SU-DHL-6 (cell line): ENCODE results near the gene ENTREP3.

Experiments
- H2AFZ ChIP-seq: fragments of 200-600 bp; sonication (generic); 2 replicates; pipeline ENCODE4 v1.6.1; 2014; ENCODE audit warnings: low read depth, mild to moderate bottlenecking, moderate library complexity, mixed read lengths, antibody characterized with exemption, low read length; ENCODE audit not compliant: severe bottlenecking
- H3F3A ChIP-seq: fragments of 200-600 bp; shearing (Covaris generic); 2 replicates; pipeline ENCODE4 v1.6.0; 2016; ENCODE audit warnings: antibody characterized with exemption, mild to moderate bottlenecking; ENCODE audit not compliant: insufficient read depth
- H3K27ac ChIP-seq: fragments of 200-600 bp; sonication (generic); 2 replicates; pipeline ENCODE4 v1.5.1; 2016; ENCODE audit warnings: low read depth, mild to moderate bottlenecking, low read length, moderate library complexity, mixed read lengths
- H3K27me3 ChIP-seq: fragments of 200-600 bp; sonication (generic), shearing (Covaris generic); 2 replicates; pipeline ENCODE4 v1.6.0; 2014; ENCODE audit warnings: mild to moderate bottlenecking, low read length
- H3K36me3 ChIP-seq: fragments of 200-600 bp; sonication (generic); 2 replicates; pipeline ENCODE4 v1.6.1; 2014; ENCODE audit warnings: mild to moderate bottlenecking, low read length, mixed read lengths
- H3K4me2 ChIP-seq: fragments of 300-600, 200-600 bp; shearing (Covaris generic), sonication (generic); 2 replicates; pipeline ENCODE4 v1.6.0; 2014; ENCODE audit warnings: low read length, low read depth, mild to moderate bottlenecking; ENCODE audit not compliant: poor library complexity, severe bottlenecking
- H3K4me3 ChIP-seq: fragments of 200-600 bp; sonication (generic); 2 replicates; pipeline ENCODE4 v1.5.1; 2014; ENCODE audit warnings: antibody characterized with exemption, low read length, mild to moderate bottlenecking, mixed read lengths; ENCODE audit not compliant: insufficient read depth, poor library complexity, severe bottlenecking
- H3K79me2 ChIP-seq: fragments of 200-600 bp; sonication (generic); 2 replicates; pipeline ENCODE4 v1.6.1; 2014; ENCODE audit warnings: mild to moderate bottlenecking, low read length, moderate library complexity; ENCODE audit not compliant: insufficient read depth
- H3K9ac ChIP-seq: fragments of 200-600 bp; sonication (generic); 2 replicates; pipeline ENCODE4 v1.7.0; 2014; ENCODE audit warnings: mild to moderate bottlenecking, low read length
- H3K9me2 ChIP-seq: fragments of 200-600 bp; sonication (generic); replicated peaks from 2 replicates; pipeline ENCODE4 v1.6.1; 2014; ENCODE audit warnings: low read length; ENCODE audit not compliant: insufficient read depth
- H3K9me3 ChIP-seq: fragments of 200-600 bp; sonication (generic); 2 replicates; pipeline ENCODE4 v1.6.1; 2014; ENCODE audit warnings: low read length, mixed read lengths; ENCODE audit not compliant: insufficient read depth
- H4K20me1 ChIP-seq: fragments of 200-600 bp; sonication (generic); 2 replicates; pipeline ENCODE4 v1.6.1; 2014; ENCODE audit warnings: low read depth, mild to moderate bottlenecking, antibody characterized with exemption, low read length, moderate library complexity, mixed read lengths
- CTCF ChIP-seq: fragments of 200-600 bp; sonication (generic); IDR thresholded peaks from one replicate; pipeline ENCODE4 v1.5.1; 2017; ENCODE audit warnings: antibody characterized with exemption, mild to moderate bottlenecking, low read length, moderate library complexity; ENCODE audit not compliant: insufficient read depth, poor library complexity, severe bottlenecking
- EZH2phosphoT487 ChIP-seq: fragments of 200-600 bp; sonication (generic), shearing (Covaris generic); conservative IDR thresholded peaks from 2 replicates; pipeline ENCODE4 v1.6.1; 2018; ENCODE audit warnings: mild to moderate bottlenecking, antibody characterized with exemption, low read length, moderate library complexity, mixed read lengths

The ENTREP3 gene

GRCh38 chr1:155296661-155297060, 41.4 kb upstream of the ENTREP3 start:
- H3K27me3 ChIP-seq: no peaks in the 10 kb centered on the region
- H3K79me2 ChIP-seq: no peaks in the 10 kb centered on the region
- H3F3A ChIP-seq: no peaks in the 10 kb centered on the region
- no peak overlapping the region for H3K4me3 ChIP-seq
- no peak overlapping the region for H3K27ac ChIP-seq
- no peaks in the 10 kb centered on the region for H3K36me3 ChIP-seq
- no peak overlapping the region for H3K4me2 ChIP-seq
- H3K9me2 ChIP-seq: no peaks in the 10 kb centered on the region
- H3K9ac ChIP-seq: no peak overlapping the region
- no peak overlapping the region for H2AFZ ChIP-seq
- no peaks in the 10 kb centered on the region for H3K9me3 ChIP-seq
- no peaks in the 10 kb centered on the region for H4K20me1 ChIP-seq
- no peak for TF ChIP-seq EZH2phosphoT487
- no peak for TF ChIP-seq CTCF

- Histone ChIP-seq H3K79me2 (no peaks in the 10 kb centered on the region), H4K20me1 (no peaks in the 10 kb centered on the region), H2AFZ (no peak overlapping the region), H3K27me3 (no peaks in the 10 kb centered on the region), H3K9ac (no peak overlapping the region), H3K9me2 (no peaks in the 10 kb centered on the region), H3K36me3 (no peaks in the 10 kb centered on the region), H3F3A (no peaks in the 10 kb centered on the region), H3K4me2 (no peak overlapping the region), H3K27ac (no peak overlapping the region), H3K4me3 (no peak overlapping the region), H3K9me3 (no peaks in the 10 kb centered on the region)
- TF ChIP-seq CTCF (no peak), EZH2phosphoT487 (no peak)
These were observed 40.6 kb upstream of the ENTREP3 start for GRCh38 chr1:155295942-155296267.

- no peak for TF ChIP-seq CTCF
- TF ChIP-seq EZH2phosphoT487: no peak
- no peaks in the 10 kb centered on the region for H3K27me3 ChIP-seq
- no peaks in the 10 kb centered on the region for H3K36me3 ChIP-seq
- no peak overlapping the region for H3K9ac ChIP-seq
- no peaks in the 10 kb centered on the region for H3K79me2 ChIP-seq
- H2AFZ ChIP-seq: no peak overlapping the region
- no peak overlapping the region for H3K4me2 ChIP-seq
- no peak overlapping the region for H3K4me3 ChIP-seq
- H4K20me1 ChIP-seq: no peaks in the 10 kb centered on the region
- H3F3A ChIP-seq: no peaks in the 10 kb centered on the region
- H3K9me3 ChIP-seq: no peaks in the 10 kb centered on the region
- no peak overlapping the region for H3K27ac ChIP-seq
- no peaks in the 10 kb centered on the region for H3K9me2 ChIP-seq
These were observed 40.1 kb upstream of the ENTREP3 start for GRCh38 chr1:155295183-155295941.
